IPS-NIHi7 (cell line): ENCODE results near the gene EZH1.

Experiments
- DNase-seq: peaks from one replicate; pipeline ENCODE4 v3.0.0; 2012; ENCODE audit warnings: mixed read lengths; ENCODE audit errors: extremely low spot score

The EZH1 gene

GRCh38 chr17:42709561-42709960, 35.3 kb downstream of the EZH1 start:
- DNase-seq = no peak

GRCh38 chr17:42708588-42708987, 36.3 kb downstream of the EZH1 start:
- DNase-seq = no peak

GRCh38 chr17:42706732-42707131, 38.1 kb downstream of the EZH1 start:
- DNase-seq = no peak

GRCh38 chr17:42704837-42705494, 39.9 kb downstream of the EZH1 start:
- DNase-seq = no peak

GRCh38 chr17:42704490-42704836, 40.4 kb downstream of the EZH1 start:
- no peak for DNase-seq

GRCh38 chr17:42702446-42702845, 42.4 kb downstream of the EZH1 start:
- no peak for DNase-seq

GRCh38 chr17:42700586-42701289, 44.1 kb downstream of the EZH1 start:
- DNase-seq = no peak

GRCh38 chr17:42699415-42699740, 45.5 kb downstream of the EZH1 start:
- DNase-seq = no peak

- no peak for DNase-seq
Observed at GRCh38 chr17:42698736-42699414, 46.0 kb downstream of the EZH1 start.

- DNase-seq = no peak
Observed at GRCh38 chr17:42697108-42697811, 47.6 kb downstream of the EZH1 start.

- DNase-seq = no peak
Observed at GRCh38 chr17:42695500-42695899, 49.3 kb downstream of the EZH1 start.

- no peak for DNase-seq
Observed at GRCh38 chr17:42694524-42694923, 50.3 kb downstream of the EZH1 start.

GRCh38 chr17:42692489-42692888, 52.4 kb downstream of the EZH1 start:
- DNase-seq = no peak

GRCh38 chr17:42691021-42691545, 53.8 kb downstream of the EZH1 start:
- no peak for DNase-seq

- no peak for DNase-seq
Observed at GRCh38 chr17:42690596-42690995, 54.2 kb downstream of the EZH1 start.

GRCh38 chr17:42687707-42688320, 57.0 kb downstream of the EZH1 start:
- no peak for DNase-seq

- DNase-seq = no peak
Observed at GRCh38 chr17:42686520-42687128, 58.2 kb downstream of the EZH1 start.

- no peak for DNase-seq
Observed at GRCh38 chr17:42685831-42686230, 59.0 kb downstream of the EZH1 start.

- no peak for DNase-seq
Observed at GRCh38 chr17:42684929-42685556, 59.8 kb downstream of the EZH1 start.

GRCh38 chr17:42683407-42684034, 61.3 kb downstream of the EZH1 start:
- DNase-seq = peak; percentile 53
